ENCODE data around the gene PSMG1. TPM values are rescaled to one million over a fixed set of nuclear protein-coding genes. Genes with fewer than 3 reads are reported as not detected.
A peak's percentile ranks its signal among the peaks of the same experiment; 100 is the strongest.

Gene PSMG1
- total RNA-seq, 1 donor from 2014 or later = 35.0 TPM

DNA sequence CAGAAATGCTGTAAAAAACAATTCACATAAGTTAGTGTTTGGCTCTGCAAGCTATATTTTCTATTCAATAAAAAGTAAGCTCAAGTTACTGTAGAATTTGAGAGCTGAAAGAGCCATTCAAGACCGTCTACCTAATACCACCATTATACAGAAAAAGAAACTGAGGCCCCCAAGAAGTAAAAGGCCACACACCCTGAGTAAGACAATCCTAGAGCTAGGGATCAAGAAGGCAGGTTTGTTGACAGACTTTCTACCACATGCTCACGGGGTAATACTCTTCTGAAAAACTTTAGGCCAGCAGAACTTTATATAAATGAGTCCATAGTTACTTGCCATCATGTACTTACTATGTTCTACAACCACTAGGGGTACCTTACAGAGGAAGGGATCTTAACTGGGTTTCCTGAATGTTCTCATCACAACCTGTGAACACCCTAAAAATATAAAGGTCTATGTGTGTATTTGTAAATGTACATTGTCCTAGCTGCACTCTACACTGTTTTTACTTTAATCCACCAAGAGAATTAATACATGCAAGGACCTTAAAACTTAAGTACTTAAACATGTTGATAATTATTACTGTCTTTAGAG is 2.7 kb downstream of the PSMG1 start:
- Mint-ChIP-seq H3K4me1 (ENCODE audit: low read depth) (peaks cover 10% of the 10 kb centered on the region), H3K27me3 (peaks cover 3% of the 10 kb centered on the region), H3K4me3 (ENCODE audit: low read depth) (no peak overlapping the region), H3K9me3 (ENCODE audit: low read depth) (no peaks in the 10 kb centered on the region), H3K36me3 (ENCODE audit: insufficient read depth) (peaks cover 17% of the 10 kb centered on the region), H3K27ac (no peak overlapping the region)
- TF ChIP-seq, protein P1, sequence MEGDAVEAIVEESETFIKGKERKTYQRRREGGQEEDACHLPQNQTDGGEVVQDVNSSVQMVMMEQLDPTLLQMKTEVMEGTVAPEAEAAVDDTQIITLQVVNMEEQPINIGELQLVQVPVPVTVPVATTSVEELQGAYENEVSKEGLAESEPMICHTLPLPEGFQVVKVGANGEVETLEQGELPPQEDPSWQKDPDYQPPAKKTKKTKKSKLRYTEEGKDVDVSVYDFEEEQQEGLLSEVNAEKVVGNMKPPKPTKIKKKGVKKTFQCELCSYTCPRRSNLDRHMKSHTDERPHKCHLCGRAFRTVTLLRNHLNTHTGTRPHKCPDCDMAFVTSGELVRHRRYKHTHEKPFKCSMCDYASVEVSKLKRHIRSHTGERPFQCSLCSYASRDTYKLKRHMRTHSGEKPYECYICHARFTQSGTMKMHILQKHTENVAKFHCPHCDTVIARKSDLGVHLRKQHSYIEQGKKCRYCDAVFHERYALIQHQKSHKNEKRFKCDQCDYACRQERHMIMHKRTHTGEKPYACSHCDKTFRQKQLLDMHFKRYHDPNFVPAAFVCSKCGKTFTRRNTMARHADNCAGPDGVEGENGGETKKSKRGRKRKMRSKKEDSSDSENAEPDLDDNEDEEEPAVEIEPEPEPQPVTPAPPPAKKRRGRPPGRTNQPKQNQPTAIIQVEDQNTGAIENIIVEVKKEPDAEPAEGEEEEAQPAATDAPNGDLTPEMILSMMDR (IDR thresholded peaks at IDR 0.05; ENCODE audit: unreplicated experiment) = peak; percentile 29
- no peak for DNase-seq (ENCODE audit: low spot score, unreplicated experiment)

DNA sequence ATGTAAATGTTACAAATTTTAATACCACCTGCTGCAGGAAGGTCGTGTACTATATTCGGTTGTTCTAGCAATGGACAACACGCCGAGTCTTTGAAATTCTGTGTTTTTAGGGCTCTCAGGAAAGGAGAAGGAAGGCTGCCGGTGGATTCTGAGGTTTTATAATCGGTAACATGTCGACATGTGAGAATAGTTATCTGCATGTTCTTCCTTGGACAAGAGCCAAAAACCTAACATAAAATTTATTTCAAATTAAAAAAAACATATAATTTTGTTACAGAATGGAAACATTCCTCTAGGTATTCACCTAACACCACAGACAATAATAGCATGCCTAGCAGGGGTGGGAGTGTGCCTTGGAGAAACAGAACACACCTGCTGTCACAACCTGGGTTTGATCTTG is 4.8 kb downstream of the PSMG1 start:
- peaks cover 3% of the 10 kb centered on the region for H3K27me3 Mint-ChIP-seq
- DNase-seq (ENCODE audit: low spot score, unreplicated experiment) = no peak
- H3K9me3 Mint-ChIP-seq (ENCODE audit: low read depth) = no peaks in the 10 kb centered on the region
- H3K36me3 Mint-ChIP-seq (ENCODE audit: insufficient read depth) = peaks cover 21% of the 10 kb centered on the region
- peaks cover 8% of the 10 kb centered on the region for H3K4me1 Mint-ChIP-seq (ENCODE audit: low read depth)
- TF ChIP-seq, protein P1 (IDR thresholded peaks at IDR 0.05; ENCODE audit: unreplicated experiment) = no peak
- no peak overlapping the region for H3K4me3 Mint-ChIP-seq (ENCODE audit: low read depth)
- no peak overlapping the region for H3K27ac Mint-ChIP-seq

DNA sequence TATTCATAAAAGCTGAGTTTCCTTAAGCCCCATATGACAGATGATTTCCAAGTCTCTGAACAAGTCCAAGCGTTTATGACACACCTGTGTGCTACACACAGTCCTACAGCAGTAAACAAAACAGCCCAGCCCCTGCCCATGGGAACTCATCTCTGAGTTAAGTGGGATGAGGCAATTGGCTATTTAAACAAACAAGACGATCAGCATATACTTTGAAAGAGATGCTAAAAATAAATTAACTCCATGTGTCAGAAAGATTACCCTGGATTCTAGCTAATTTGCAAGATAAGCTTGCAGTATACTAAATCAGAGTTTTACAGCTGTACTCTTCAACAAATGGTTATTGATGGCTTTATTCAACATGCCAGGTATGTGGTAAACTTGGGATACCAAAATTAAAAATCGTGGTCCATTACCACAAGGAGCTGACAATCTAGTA is 7.0 kb downstream of the PSMG1 start:
- Mint-ChIP-seq H3K4me1 (ENCODE audit: low read depth) (no peaks in the 10 kb centered on the region), H3K27ac (no peak overlapping the region), H3K36me3 (ENCODE audit: insufficient read depth) (peaks cover 30% of the 10 kb centered on the region), H3K9me3 (ENCODE audit: low read depth) (no peaks in the 10 kb centered on the region), H3K27me3 (no peaks in the 10 kb centered on the region), H3K4me3 (ENCODE audit: low read depth) (no peak overlapping the region)
- DNase-seq (ENCODE audit: low spot score, unreplicated experiment) = no peak
- TF ChIP-seq, protein P1 (IDR thresholded peaks at IDR 0.05; ENCODE audit: unreplicated experiment) = no peak

DNA sequence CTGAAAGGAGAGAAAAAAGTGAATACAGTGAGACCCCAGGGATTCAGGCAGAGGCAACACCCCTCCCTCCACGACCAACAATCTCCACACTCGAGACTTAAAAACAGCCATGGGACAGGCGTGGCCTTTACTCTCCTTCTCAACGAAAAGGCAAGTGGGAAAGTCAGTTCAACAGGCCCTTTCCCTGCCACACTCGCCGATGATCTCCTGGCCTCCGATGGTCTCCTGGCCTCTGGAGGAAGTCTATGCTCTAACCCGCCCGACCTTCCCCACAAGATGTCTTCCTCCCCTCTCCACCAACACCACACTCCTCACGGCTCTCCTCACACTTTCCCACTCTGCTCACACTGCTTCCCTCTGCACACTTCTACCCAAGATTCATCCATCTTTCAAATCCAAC is 7.6 kb downstream of the PSMG1 start:
- DNase-seq (ENCODE audit: low spot score, unreplicated experiment) = no peak
- no peaks in the 10 kb centered on the region for H3K27me3 Mint-ChIP-seq
- no peaks in the 10 kb centered on the region for H3K4me1 Mint-ChIP-seq (ENCODE audit: low read depth)
- TF ChIP-seq, protein P1 (IDR thresholded peaks at IDR 0.05; ENCODE audit: unreplicated experiment) = no peak
- no peak overlapping the region for H3K27ac Mint-ChIP-seq
- H3K9me3 Mint-ChIP-seq (ENCODE audit: low read depth) = no peaks in the 10 kb centered on the region
- H3K4me3 Mint-ChIP-seq (ENCODE audit: low read depth) = no peak overlapping the region
- H3K36me3 Mint-ChIP-seq (ENCODE audit: insufficient read depth) = peaks cover 31% of the 10 kb centered on the region

DNA sequence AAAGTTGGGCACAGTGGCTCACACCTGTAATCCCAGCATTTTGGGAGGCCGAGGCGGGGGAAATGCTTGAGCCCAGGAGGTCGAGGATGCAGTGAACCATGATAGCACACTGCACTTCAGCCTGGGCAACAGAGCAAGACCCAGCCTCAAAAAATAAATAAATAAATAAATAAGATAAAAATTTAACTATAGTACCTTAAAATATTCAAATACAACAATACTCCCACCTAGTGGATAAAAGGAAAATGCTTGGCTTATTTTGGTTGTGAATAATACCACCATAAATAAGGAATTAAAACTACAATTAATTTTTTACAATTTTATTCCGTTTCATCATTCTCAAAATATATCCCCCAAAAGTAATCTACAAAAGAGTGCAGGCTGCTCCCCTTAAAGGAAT is 8.1 kb downstream of the PSMG1 start:
- Mint-ChIP-seq H3K27ac (no peak overlapping the region), H3K36me3 (ENCODE audit: insufficient read depth) (peaks cover 30% of the 10 kb centered on the region), H3K9me3 (ENCODE audit: low read depth) (no peaks in the 10 kb centered on the region), H3K4me1 (ENCODE audit: low read depth) (no peaks in the 10 kb centered on the region), H3K27me3 (no peaks in the 10 kb centered on the region), H3K4me3 (ENCODE audit: low read depth) (no peak overlapping the region)
- TF ChIP-seq, protein P1 (IDR thresholded peaks at IDR 0.05; ENCODE audit: unreplicated experiment) = peak; percentile 64
- no peak for DNase-seq (ENCODE audit: low spot score, unreplicated experiment)
